Parathyroid adenoma (tissue), 2 donors: ENCODE measurements around the gene RASGEF1C.

Experiments used
- H2AFZ ChIP-seq: fragments of 300-600 bp; sonication (generic); one replicate; pipeline ENCODE4 v1.7.0; 2017; ENCODE audit warnings: antibody characterized with exemption, mild to moderate bottlenecking
- H3K27ac ChIP-seq: fragments of 300-600 bp; sonication (generic); one replicate; pipeline ENCODE4 v1.7.0; 2017
- H3K27me3 ChIP-seq: fragments of 300-600 bp; sonication (generic); one replicate; pipeline ENCODE4 v1.7.0; 2017; ENCODE audit warnings: low read length; ENCODE audit not compliant: control insufficient read depth, insufficient read depth
- H3K36me3 ChIP-seq: fragments of 300-600 bp; sonication (generic); one replicate; pipeline ENCODE4 v1.7.0; 2017; ENCODE audit warnings: low read length; ENCODE audit not compliant: control insufficient read depth, insufficient read depth
- H3K4me1 ChIP-seq: fragments of 300-600 bp; sonication (generic); one replicate; pipeline ENCODE4 v1.7.0; 2017; ENCODE audit warnings: control low read depth
- H3K4me2 ChIP-seq: fragments of 300-600 bp; sonication (generic); one replicate; pipeline ENCODE4 v1.7.0; 2017; ENCODE audit warnings: low read length
- H3K4me3 ChIP-seq: fragments of 300-600 bp; sonication (generic); one replicate; pipeline ENCODE4 v1.7.0; 2017; ENCODE audit warnings: low read depth, low read length
- H3K79me2 ChIP-seq: fragments of 300-600 bp; sonication (generic); one replicate; pipeline ENCODE4 v1.7.0; 2017; ENCODE audit warnings: control low read depth
- H3K9ac ChIP-seq: fragments of 300-600 bp; sonication (generic); one replicate; pipeline ENCODE4 v1.7.0; 2017; ENCODE audit warnings: mild to moderate bottlenecking
- H3K9me3 ChIP-seq: fragments of 300-600 bp; sonication (generic); one replicate; pipeline ENCODE4 v1.7.0; 2017; ENCODE audit warnings: low read length; ENCODE audit not compliant: control insufficient read depth
- TF ChIP-seq, protein P1 (sequence below): fragments of 300-600 bp; sonication (generic); IDR thresholded peaks from one replicate; pipeline ENCODE4 v1.7.0; 2017; ENCODE audit warnings: antibody characterized with exemption, mild to moderate bottlenecking
- donor health status: primary hyperparathyroidism.

RASGEF1C gene

GRCh38 chr5:180068519-180069090 lies 140.4 kb downstream of the RASGEF1C start:
- Histone ChIP-seq H3K4me1 (peaks cover 2% of the 10 kb centered on the region), H3K9ac (no peak overlapping the region), H3K9me3 (no peaks in the 10 kb centered on the region), H2AFZ (no peak overlapping the region), H3K79me2 (peaks cover 7% of the 10 kb centered on the region), H3K27me3 (no peaks in the 10 kb centered on the region), H3K4me2 (no peak overlapping the region), H3K36me3 (no peaks in the 10 kb centered on the region), H3K27ac (no peak overlapping the region), H3K4me3 (no peak overlapping the region)
- TF ChIP-seq, protein P1, sequence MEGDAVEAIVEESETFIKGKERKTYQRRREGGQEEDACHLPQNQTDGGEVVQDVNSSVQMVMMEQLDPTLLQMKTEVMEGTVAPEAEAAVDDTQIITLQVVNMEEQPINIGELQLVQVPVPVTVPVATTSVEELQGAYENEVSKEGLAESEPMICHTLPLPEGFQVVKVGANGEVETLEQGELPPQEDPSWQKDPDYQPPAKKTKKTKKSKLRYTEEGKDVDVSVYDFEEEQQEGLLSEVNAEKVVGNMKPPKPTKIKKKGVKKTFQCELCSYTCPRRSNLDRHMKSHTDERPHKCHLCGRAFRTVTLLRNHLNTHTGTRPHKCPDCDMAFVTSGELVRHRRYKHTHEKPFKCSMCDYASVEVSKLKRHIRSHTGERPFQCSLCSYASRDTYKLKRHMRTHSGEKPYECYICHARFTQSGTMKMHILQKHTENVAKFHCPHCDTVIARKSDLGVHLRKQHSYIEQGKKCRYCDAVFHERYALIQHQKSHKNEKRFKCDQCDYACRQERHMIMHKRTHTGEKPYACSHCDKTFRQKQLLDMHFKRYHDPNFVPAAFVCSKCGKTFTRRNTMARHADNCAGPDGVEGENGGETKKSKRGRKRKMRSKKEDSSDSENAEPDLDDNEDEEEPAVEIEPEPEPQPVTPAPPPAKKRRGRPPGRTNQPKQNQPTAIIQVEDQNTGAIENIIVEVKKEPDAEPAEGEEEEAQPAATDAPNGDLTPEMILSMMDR = no peak

GRCh38 chr5:180067986-180068385 lies 141.0 kb downstream of the RASGEF1C start:
- Histone ChIP-seq H3K27ac (no peak overlapping the region), H3K36me3 (no peaks in the 10 kb centered on the region), H3K9me3 (no peaks in the 10 kb centered on the region), H3K79me2 (peaks cover 13% of the 10 kb centered on the region), H3K27me3 (no peaks in the 10 kb centered on the region), H2AFZ (no peak overlapping the region), H3K4me2 (no peak overlapping the region), H3K9ac (no peak overlapping the region), H3K4me3 (no peak overlapping the region), H3K4me1 (peaks cover 2% of the 10 kb centered on the region)
- TF ChIP-seq, protein P1 = no peak

GRCh38 chr5:180060192-180060591 lies 148.8 kb downstream of the RASGEF1C start:
- Histone ChIP-seq H3K27me3 (no peaks in the 10 kb centered on the region), H3K27ac (no peak overlapping the region), H3K4me1 (no peaks in the 10 kb centered on the region), H3K4me2 (no peak overlapping the region), H2AFZ (no peak overlapping the region), H3K4me3 (no peak overlapping the region), H3K36me3 (no peaks in the 10 kb centered on the region), H3K79me2 (peaks cover 57% of the 10 kb centered on the region), H3K9ac (no peak overlapping the region), H3K9me3 (no peaks in the 10 kb centered on the region)
- TF ChIP-seq, protein P1 = no peak

- no peak overlapping the region for H3K9ac ChIP-seq
- no peaks in the 10 kb centered on the region for H3K4me1 ChIP-seq
- H3K9me3 ChIP-seq = no peaks in the 10 kb centered on the region
- TF ChIP-seq, protein P1 = no peak
- H3K4me3 ChIP-seq = no peak overlapping the region
- H3K79me2 ChIP-seq = peaks cover 61% of the 10 kb centered on the region
- no peaks in the 10 kb centered on the region for H3K36me3 ChIP-seq
- no peaks in the 10 kb centered on the region for H3K27me3 ChIP-seq
- no peak overlapping the region for H3K27ac ChIP-seq
- no peak overlapping the region for H2AFZ ChIP-seq
- no peak overlapping the region for H3K4me2 ChIP-seq
Measured at GRCh38 chr5:180059326-180059725, 149.7 kb downstream of the RASGEF1C start.

DNA sequence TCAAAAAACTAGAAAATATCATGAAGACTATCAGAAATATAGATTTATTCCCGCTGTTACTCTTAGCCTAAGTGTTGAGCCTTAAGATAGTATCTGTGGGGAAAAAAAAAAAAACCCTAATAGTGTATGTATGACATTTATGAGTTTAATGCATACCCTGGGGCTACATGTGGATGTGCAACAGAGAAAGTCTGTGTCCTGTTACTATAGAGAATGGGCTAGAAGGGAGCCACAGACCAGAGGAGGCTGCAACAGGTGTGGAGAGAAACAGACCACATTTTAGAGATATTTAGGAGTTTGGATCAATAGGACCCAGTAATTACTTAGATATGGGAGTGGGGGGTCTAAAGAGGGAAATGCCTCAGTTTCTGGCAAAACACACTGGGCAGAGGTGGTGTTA lies 152.9 kb downstream of the RASGEF1C start:
- H3K36me3 ChIP-seq = no peaks in the 10 kb centered on the region
- no peak overlapping the region for H3K9ac ChIP-seq
- H3K4me3 ChIP-seq = no peak overlapping the region
- TF ChIP-seq, protein P1 = no peak
- H3K79me2 ChIP-seq = peaks cover 51% of the 10 kb centered on the region
- no peaks in the 10 kb centered on the region for H3K27me3 ChIP-seq
- H3K27ac ChIP-seq = no peak overlapping the region
- no peak overlapping the region for H2AFZ ChIP-seq
- no peak overlapping the region for H3K4me2 ChIP-seq
- no peaks in the 10 kb centered on the region for H3K4me1 ChIP-seq
- no peaks in the 10 kb centered on the region for H3K9me3 ChIP-seq
